Stimulated activated naive CD8-positive, alpha-beta T cell treated with anti-CD3 and anti-CD28 coated beads, Interleukin-15, Interleukin-2, amounts not matched to agents 100 ng/mL and 50 ng/mL, for 24 hours (primary cell): ENCODE data around the gene GNPAT.

Source experiments
- H3K27ac Mint-ChIP-seq: one replicate; pipeline ENCODE4 v1.8.0; 2021; ENCODE audit warnings: mild to moderate bottlenecking, mixed read lengths
- H3K27me3 Mint-ChIP-seq: one replicate; pipeline ENCODE4 v1.8.0; 2021; ENCODE audit warnings: mixed read lengths
- H3K36me3 Mint-ChIP-seq: one replicate; pipeline ENCODE4 v1.8.0; 2021; ENCODE audit warnings: low read depth, mixed read lengths
- H3K4me1 Mint-ChIP-seq: one replicate; pipeline ENCODE4 v1.8.0; 2021; ENCODE audit warnings: low read depth, mixed read lengths
- H3K4me3 Mint-ChIP-seq: one replicate; pipeline ENCODE4 v1.8.0; 2021; ENCODE audit warnings: mild to moderate bottlenecking, mixed read lengths
- H3K9me3 Mint-ChIP-seq: one replicate; pipeline ENCODE4 v1.8.0; 2021; ENCODE audit warnings: mixed read lengths

GNPAT gene

DNA sequence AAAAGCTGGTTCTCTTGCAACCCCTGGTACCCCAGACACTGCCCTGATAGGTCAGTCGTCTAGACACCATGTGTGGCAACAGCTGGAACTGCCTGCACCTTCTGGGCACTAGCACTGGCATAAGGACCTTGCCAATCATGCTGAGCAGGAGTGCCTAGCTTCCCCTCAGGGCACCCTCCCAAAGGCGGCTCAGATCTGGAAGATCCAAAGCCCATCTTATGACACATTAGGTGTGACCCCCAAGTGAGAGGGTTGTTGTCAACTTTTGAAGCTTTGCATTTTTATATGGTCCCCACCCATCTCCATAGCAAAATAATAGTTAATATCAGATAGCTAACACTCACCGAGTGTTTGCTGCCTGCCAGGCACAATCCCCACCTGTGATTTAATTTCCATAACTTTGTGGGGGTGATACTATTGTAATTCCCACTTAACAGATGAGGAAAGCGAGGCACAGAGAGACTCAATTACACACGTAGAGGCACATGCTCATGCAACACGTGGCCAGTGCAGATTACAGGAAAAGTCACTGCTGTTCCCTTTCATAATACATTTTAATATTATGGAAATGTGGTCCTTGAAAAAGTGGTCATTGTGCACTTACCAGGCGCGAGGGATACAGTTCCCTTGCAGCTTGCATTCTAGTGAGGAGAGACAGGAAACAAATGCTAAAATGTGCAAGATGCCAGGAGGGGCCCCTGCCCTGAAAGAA, 70.9 kb downstream of the GNPAT start:
- Mint-ChIP-seq H3K36me3 (no peaks in the 10 kb centered on the region), H3K4me3 (no peak overlapping the region), H3K4me1 (no peaks in the 10 kb centered on the region), H3K9me3 (no peaks in the 10 kb centered on the region), H3K27me3 (no peaks in the 10 kb centered on the region), H3K27ac (no peak overlapping the region)

DNA sequence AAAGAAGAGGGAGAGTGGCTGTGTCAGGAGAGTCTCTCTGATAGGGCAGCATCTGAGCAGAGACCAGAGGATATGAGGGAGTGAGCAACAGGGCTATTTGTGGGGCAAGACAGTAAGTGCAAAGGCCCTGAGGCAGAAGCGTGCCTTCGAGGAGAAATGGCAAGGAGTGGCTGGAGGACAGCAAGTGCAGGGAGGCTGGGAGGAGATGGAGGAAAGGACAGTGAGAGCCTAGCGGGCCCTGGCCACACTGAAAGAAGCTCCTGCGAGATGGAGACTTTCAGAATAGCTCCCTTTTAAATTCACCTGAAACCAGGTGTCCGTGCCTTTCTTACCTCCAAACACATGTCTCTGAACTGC, 71.4 kb downstream of the GNPAT start:
- no peaks in the 10 kb centered on the region for H3K4me1 Mint-ChIP-seq
- no peak overlapping the region for H3K27ac Mint-ChIP-seq
- no peaks in the 10 kb centered on the region for H3K9me3 Mint-ChIP-seq
- no peaks in the 10 kb centered on the region for H3K27me3 Mint-ChIP-seq
- no peak overlapping the region for H3K4me3 Mint-ChIP-seq
- H3K36me3 Mint-ChIP-seq: no peaks in the 10 kb centered on the region

DNA sequence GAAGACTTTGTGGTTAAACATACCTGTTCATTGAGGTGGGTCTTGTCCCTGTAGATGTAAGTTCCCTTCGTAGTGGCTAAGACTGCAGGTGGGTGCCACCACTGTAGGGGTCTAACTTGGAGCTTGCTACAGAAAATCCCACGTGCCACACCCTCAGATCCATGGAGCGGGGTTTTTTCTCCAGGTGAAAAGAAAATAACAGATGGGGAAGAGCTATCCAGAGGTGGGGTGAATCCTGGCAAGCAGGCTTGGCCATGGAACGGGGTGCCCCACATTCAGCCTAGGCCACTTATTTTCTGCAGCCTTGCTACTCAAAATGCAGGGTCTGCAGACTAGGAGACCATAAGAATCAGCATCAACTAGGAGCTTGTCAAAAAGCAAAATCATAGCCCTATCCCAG, 72.6 kb downstream of the GNPAT start:
- Mint-ChIP-seq H3K27me3 (no peaks in the 10 kb centered on the region), H3K9me3 (no peaks in the 10 kb centered on the region), H3K4me3 (no peak overlapping the region), H3K36me3 (no peaks in the 10 kb centered on the region), H3K4me1 (no peaks in the 10 kb centered on the region), H3K27ac (no peak overlapping the region)

DNA sequence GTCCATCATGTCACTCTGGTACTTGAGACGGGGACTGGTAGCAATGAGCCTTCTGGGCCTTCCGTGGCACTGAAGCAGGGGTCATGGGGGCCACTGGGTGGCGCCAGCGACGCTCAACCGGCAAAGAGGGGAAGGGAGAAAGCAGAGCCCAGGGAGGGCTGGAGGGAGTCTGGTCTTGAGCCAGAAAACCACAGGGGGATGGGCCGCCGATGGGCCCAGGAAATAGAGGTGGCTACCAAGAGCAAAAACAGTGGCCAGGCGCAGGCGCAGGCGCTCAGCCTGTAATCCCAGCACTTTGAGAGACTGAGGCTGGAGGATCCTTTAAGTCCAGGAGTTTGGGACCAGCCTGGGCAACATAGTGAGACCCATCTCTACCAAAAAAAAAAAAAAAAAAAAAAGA, 74.9 kb downstream of the GNPAT start:
- Mint-ChIP-seq H3K9me3 (no peaks in the 10 kb centered on the region), H3K27me3 (no peaks in the 10 kb centered on the region), H3K4me1 (no peaks in the 10 kb centered on the region), H3K36me3 (no peaks in the 10 kb centered on the region), H3K27ac (no peak overlapping the region), H3K4me3 (no peak overlapping the region)

DNA sequence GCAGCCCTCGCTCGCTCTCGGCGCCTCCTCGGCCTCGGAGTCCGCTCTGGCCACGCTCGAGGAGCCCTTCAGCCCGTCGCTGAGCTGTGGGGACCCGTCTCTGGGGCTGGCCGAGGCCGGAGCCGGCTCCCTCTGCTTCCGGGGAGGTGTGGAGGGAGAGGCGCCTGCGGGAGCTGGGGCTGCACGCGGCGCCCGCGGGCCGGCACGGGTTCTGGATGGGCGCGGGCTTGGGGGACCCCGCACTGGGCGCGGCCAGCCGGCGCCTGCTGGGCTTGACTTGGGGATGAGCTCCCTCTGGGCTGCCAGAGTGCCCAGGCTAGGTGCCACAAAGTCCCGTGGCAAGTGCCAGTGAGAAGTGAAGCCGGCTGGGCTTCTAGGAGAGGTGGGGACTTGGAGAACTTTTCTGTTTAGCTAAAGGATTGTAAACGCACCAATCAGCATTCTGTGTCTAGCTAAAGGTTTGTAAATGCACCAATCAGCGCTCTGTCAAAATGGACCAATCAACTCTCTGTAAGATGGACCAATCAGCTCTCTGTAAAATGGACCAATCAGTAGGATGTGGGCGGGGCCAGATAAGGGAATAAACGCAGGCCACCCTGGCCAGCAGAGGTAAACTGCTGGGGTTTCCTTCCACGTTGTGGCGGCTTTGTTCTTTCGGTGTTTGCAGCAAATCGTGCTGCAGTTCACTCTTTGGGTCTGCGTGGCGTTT, 76.4 kb downstream of the GNPAT start:
- Mint-ChIP-seq H3K36me3 (no peaks in the 10 kb centered on the region), H3K4me1 (no peaks in the 10 kb centered on the region), H3K27ac (no peak overlapping the region), H3K4me3 (no peak overlapping the region), H3K9me3 (no peaks in the 10 kb centered on the region), H3K27me3 (no peaks in the 10 kb centered on the region)

DNA sequence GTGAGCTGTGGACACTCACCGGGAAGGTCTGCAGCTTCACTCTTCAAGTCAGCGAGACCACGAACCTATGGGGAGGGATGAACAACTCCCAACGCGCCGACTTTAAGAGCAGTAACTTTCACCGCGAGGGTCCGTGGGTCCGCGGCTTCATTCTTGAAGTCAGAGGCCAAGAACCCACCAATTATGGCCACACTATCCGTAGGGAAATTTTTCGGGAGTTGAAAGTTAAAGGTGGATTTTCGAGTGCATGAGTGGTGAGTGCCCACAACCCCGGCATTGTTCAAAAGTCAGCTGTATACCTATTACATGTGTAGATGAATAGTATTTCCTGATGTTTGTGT, 77.0 kb downstream of the GNPAT start:
- H3K27ac Mint-ChIP-seq: no peak overlapping the region
- no peaks in the 10 kb centered on the region for H3K36me3 Mint-ChIP-seq
- no peaks in the 10 kb centered on the region for H3K4me1 Mint-ChIP-seq
- H3K9me3 Mint-ChIP-seq: no peaks in the 10 kb centered on the region
- no peaks in the 10 kb centered on the region for H3K27me3 Mint-ChIP-seq
- H3K4me3 Mint-ChIP-seq: no peak overlapping the region

GRCh38 chr1:231318568-231318967, 77.6 kb downstream of the GNPAT start:
- Mint-ChIP-seq H3K9me3 (no peaks in the 10 kb centered on the region), H3K4me1 (no peaks in the 10 kb centered on the region), H3K27ac (no peak overlapping the region), H3K4me3 (no peak overlapping the region), H3K27me3 (no peaks in the 10 kb centered on the region), H3K36me3 (no peaks in the 10 kb centered on the region)

DNA sequence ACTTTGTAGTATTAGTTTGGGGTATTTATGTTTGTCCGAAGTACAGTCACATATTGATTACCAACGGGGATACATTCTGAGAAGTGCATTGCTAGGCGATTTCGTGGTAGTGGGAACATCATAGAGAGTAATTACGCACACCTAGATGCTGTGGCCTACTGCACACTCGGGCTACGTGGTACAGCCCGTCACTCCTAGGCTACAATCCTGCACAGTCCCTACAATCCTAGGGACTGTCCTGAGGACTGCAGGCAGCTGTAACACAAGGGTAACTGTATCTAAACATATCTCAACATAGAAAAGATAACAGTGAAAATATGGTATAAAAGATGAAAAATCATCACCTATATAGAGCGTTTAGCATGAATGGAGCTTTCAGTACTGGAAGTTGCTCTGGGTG, 78.1 kb downstream of the GNPAT start:
- Mint-ChIP-seq H3K27ac (no peak overlapping the region), H3K36me3 (no peaks in the 10 kb centered on the region), H3K4me3 (no peak overlapping the region), H3K4me1 (no peaks in the 10 kb centered on the region), H3K9me3 (no peaks in the 10 kb centered on the region), H3K27me3 (no peaks in the 10 kb centered on the region)

DNA sequence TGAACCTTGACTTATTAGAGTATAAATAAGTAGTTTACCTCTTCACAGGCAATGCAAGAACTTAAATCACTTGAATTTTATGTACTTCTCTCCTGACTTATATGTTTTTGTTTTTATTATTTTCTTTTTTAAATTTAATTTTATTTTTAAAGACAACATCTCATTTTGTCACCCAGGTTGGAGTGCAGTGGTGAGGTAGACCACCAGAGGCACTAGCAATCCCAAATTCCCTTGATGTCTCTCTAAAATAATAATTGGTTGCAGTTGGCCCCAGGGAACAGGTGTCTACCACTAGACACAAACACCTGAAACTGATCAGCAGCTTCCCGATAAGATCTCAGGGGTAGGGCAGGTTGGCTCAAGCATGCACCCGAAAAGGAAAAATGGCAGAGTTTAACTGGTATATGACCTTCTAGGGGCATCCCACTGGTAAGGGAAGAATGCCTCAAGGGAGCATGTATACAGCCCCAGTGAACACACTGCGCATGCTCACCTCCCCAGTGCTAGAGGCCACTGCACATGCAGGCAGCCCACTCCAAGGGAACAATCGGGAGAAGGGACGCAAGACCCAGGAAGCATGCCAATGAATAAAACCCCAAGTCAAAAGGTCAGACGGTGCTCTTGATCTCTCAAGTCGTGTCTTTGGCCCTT, 82.0 kb downstream of the GNPAT start:
- no peaks in the 10 kb centered on the region for H3K4me1 Mint-ChIP-seq
- no peaks in the 10 kb centered on the region for H3K27me3 Mint-ChIP-seq
- no peaks in the 10 kb centered on the region for H3K36me3 Mint-ChIP-seq
- no peak overlapping the region for H3K4me3 Mint-ChIP-seq
- no peak overlapping the region for H3K27ac Mint-ChIP-seq
- H3K9me3 Mint-ChIP-seq: no peaks in the 10 kb centered on the region

- no peak overlapping the region for H3K27ac Mint-ChIP-seq
- H3K36me3 Mint-ChIP-seq: no peaks in the 10 kb centered on the region
- H3K9me3 Mint-ChIP-seq: no peaks in the 10 kb centered on the region
- H3K27me3 Mint-ChIP-seq: no peaks in the 10 kb centered on the region
- H3K4me3 Mint-ChIP-seq: no peak overlapping the region
- H3K4me1 Mint-ChIP-seq: peaks cover 3% of the 10 kb centered on the region
These were observed 83.6 kb downstream of the GNPAT start for GRCh38 chr1:231324660-231325059.

DNA sequence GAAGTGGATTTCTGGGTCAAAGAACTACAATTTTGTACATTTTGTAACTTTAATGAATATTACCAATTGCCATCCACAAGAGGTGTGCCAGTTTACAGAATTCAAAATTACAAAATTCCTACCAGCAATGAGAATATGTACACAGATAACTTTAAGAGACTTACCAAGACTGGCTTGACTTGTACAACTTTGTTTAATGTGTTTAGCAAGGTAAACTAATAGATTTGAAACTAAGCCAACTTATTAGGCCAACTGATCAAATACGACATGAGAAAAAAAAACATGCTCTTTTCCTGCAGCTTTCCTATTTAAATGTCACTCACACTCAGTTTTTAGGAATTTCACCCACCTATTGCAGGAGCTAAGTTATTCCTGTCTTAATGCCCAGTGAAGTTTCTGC, 85.2 kb downstream of the GNPAT start:
- peaks cover 4% of the 10 kb centered on the region for H3K36me3 Mint-ChIP-seq
- peaks cover 5% of the 10 kb centered on the region for H3K4me1 Mint-ChIP-seq

More for the DNA sequence above, 85.2 kb downstream of the GNPAT start:
- no peak overlapping the region for H3K4me3 Mint-ChIP-seq
- H3K27ac Mint-ChIP-seq: no peak overlapping the region
- H3K27me3 Mint-ChIP-seq: no peaks in the 10 kb centered on the region
- no peaks in the 10 kb centered on the region for H3K9me3 Mint-ChIP-seq
